Superior temporal gyrus (tissue), 1 donor: ENCODE results near the gene DNAH2.

Experiments
- DNase-seq: peaks from one replicate; pipeline ENCODE4 v3.0.0-alpha.2; 2016; ENCODE audit errors: extremely low spot score

DNAH2 gene

GRCh38 chr17:7864995-7865650 lies 147.6 kb downstream of the DNAH2 start:
- DNase-seq = no peak

- no peak for DNase-seq
Measured at GRCh38 chr17:7867881-7868329, 150.4 kb downstream of the DNAH2 start.

GRCh38 chr17:7873051-7873450 lies 155.5 kb downstream of the DNAH2 start:
- DNase-seq = no peak

- DNase-seq = no peak
Measured at GRCh38 chr17:7875804-7876370, 158.3 kb downstream of the DNAH2 start.

- no peak for DNase-seq
Measured at GRCh38 chr17:7878234-7878633, 160.7 kb downstream of the DNAH2 start.

- DNase-seq = no peak
Measured at GRCh38 chr17:7880076-7880868, 162.7 kb downstream of the DNAH2 start.

GRCh38 chr17:7881276-7882054 lies 163.9 kb downstream of the DNAH2 start:
- peak; percentile 53 for DNase-seq

GRCh38 chr17:7882068-7882467 lies 164.5 kb downstream of the DNAH2 start:
- DNase-seq = no peak

GRCh38 chr17:7882629-7883028 lies 165.1 kb downstream of the DNAH2 start:
- peak; percentile 16 for DNase-seq
